GM23248 (cell line): ENCODE measurements around the gene UTP4.

Source experiments
- EZH2 ChIP-seq: fragments of 200-600 bp; sonication (generic); IDR thresholded peaks from 2 replicates; pipeline ENCODE4 v1.6.1; 2018; ENCODE audit warnings: antibody characterized with exemption, mild to moderate bottlenecking; ENCODE audit not compliant: insufficient read depth, poor library complexity, severe bottlenecking
- EZH2phosphoT487 ChIP-seq: fragments of 200-600 bp; sonication (generic); IDR thresholded peaks from 2 replicates; pipeline ENCODE4 v1.6.1; 2018; ENCODE audit warnings: antibody characterized with exemption, moderate library complexity, mild to moderate bottlenecking, low read depth; ENCODE audit not compliant: insufficient read depth

- TF ChIP-seq EZH2 (no peak), EZH2phosphoT487 (no peak)
These were observed 47.5 kb downstream of the UTP4 start for GRCh38 chr16:69180011-69180338.
